ENCODE results near the gene LYG1.
"Not testable (repeated sequence)": the region's sequence is repeated elsewhere in the genome, so short reads cannot be mapped to it uniquely, and the experiment has no call there.

LYG1 gene

GRCh38 chr2:99299580-99299979 is 1.4 kb downstream of the LYG1 start:
- peaks cover 3% of the 10 kb centered on the region for H3K9me3 Mint-ChIP-seq
- DNase-seq (no peak), ATAC-seq (no peak)
- no peak overlapping the region for H3K27ac Mint-ChIP-seq
- H3K4me1 Mint-ChIP-seq, result no peaks in the 10 kb centered on the region
- no peak overlapping the region for H3K4me3 Mint-ChIP-seq
- H3K36me3 Mint-ChIP-seq (ENCODE audit: low read depth), result peaks cover 5% of the 10 kb centered on the region
- H3K27me3 Mint-ChIP-seq, result no peaks in the 10 kb centered on the region

GRCh38 chr2:99297994-99298393 is 3.0 kb downstream of the LYG1 start:
- Mint-ChIP-seq H3K27ac (no peak overlapping the region), H3K9me3 (peaks cover 3% of the 10 kb centered on the region), H3K4me1 (no peaks in the 10 kb centered on the region), H3K36me3 (ENCODE audit: low read depth) (peaks cover 5% of the 10 kb centered on the region), H3K4me3 (no peak overlapping the region), H3K27me3 (no peaks in the 10 kb centered on the region)
- ATAC-seq (no peak), DNase-seq (no peak)

- Mint-ChIP-seq H3K9me3 (peaks cover under 1% of the 10 kb centered on the region), H3K4me3 (no peak overlapping the region), H3K27me3 (no peaks in the 10 kb centered on the region), H3K36me3 (ENCODE audit: low read depth) (peaks cover 9% of the 10 kb centered on the region), H3K4me1 (no peaks in the 10 kb centered on the region), H3K27ac (no peak overlapping the region)
- ATAC-seq (no peak), DNase-seq (no peak)
These were observed 15.5 kb downstream of the LYG1 start for GRCh38 chr2:99285526-99285925.

- DNase-seq (no peak), ATAC-seq (no peak)
- H3K9me3 Mint-ChIP-seq, result peaks cover 11% of the 10 kb centered on the region
- H3K4me3 Mint-ChIP-seq, result no peak overlapping the region
- no peaks in the 10 kb centered on the region for H3K4me1 Mint-ChIP-seq
- no peaks in the 10 kb centered on the region for H3K27me3 Mint-ChIP-seq
- no peak overlapping the region for H3K27ac Mint-ChIP-seq
- H3K36me3 Mint-ChIP-seq (ENCODE audit: low read depth), result peaks cover 26% of the 10 kb centered on the region
These were observed 20.9 kb downstream of the LYG1 start for GRCh38 chr2:99279969-99280695.

GRCh38 chr2:99278793-99279291 is 22.2 kb downstream of the LYG1 start:
- DNase-seq, result no peak
- Mint-ChIP-seq H3K27me3 (no peaks in the 10 kb centered on the region), H3K4me3 (no peak overlapping the region), H3K4me1 (no peaks in the 10 kb centered on the region), H3K36me3 (ENCODE audit: low read depth) (peaks cover 26% of the 10 kb centered on the region), H3K9me3 (peaks cover 11% of the 10 kb centered on the region), H3K27ac (no peak overlapping the region)
- ATAC-seq, result no peak

GRCh38 chr2:99278195-99278765 is 22.7 kb downstream of the LYG1 start:
- not testable (repeated sequence) for DNase-seq, ATAC-seq, H3K27me3 Mint-ChIP-seq, H3K4me1 Mint-ChIP-seq, H3K27ac Mint-ChIP-seq, H3K4me3 Mint-ChIP-seq
- peaks cover 11% of the 10 kb centered on the region for H3K9me3 Mint-ChIP-seq
- peaks cover 26% of the 10 kb centered on the region for H3K36me3 Mint-ChIP-seq (ENCODE audit: low read depth)

GRCh38 chr2:99275882-99276281 is 25.1 kb downstream of the LYG1 start:
- ATAC-seq (no peak), DNase-seq (no peak)
- Mint-ChIP-seq H3K36me3 (ENCODE audit: low read depth) (peaks cover 18% of the 10 kb centered on the region), H3K27ac (no peak overlapping the region), H3K9me3 (peaks cover 11% of the 10 kb centered on the region), H3K4me3 (no peak overlapping the region), H3K4me1 (no peaks in the 10 kb centered on the region), H3K27me3 (no peaks in the 10 kb centered on the region)

GRCh38 chr2:99261242-99261641 is 39.8 kb downstream of the LYG1 start:
- ATAC-seq (no peak), DNase-seq (no peak)
- no peaks in the 10 kb centered on the region for H3K36me3 Mint-ChIP-seq (ENCODE audit: low read depth)
- H3K4me3 Mint-ChIP-seq, result no peak overlapping the region
- no peaks in the 10 kb centered on the region for H3K27me3 Mint-ChIP-seq
- H3K4me1 Mint-ChIP-seq, result no peaks in the 10 kb centered on the region
- no peak overlapping the region for H3K27ac Mint-ChIP-seq
- no peaks in the 10 kb centered on the region for H3K9me3 Mint-ChIP-seq

- Mint-ChIP-seq H3K27ac (no peak overlapping the region), H3K36me3 (ENCODE audit: low read depth) (no peaks in the 10 kb centered on the region), H3K27me3 (no peaks in the 10 kb centered on the region), H3K9me3 (no peaks in the 10 kb centered on the region), H3K4me3 (no peak overlapping the region), H3K4me1 (no peaks in the 10 kb centered on the region)
- no peak for ATAC-seq
- no peak for DNase-seq
These were observed 40.8 kb downstream of the LYG1 start for GRCh38 chr2:99260184-99260583.

GRCh38 chr2:99259465-99259864 is 41.5 kb downstream of the LYG1 start:
- no peaks in the 10 kb centered on the region for H3K4me1 Mint-ChIP-seq
- no peak overlapping the region for H3K4me3 Mint-ChIP-seq
- no peaks in the 10 kb centered on the region for H3K9me3 Mint-ChIP-seq
- H3K27ac Mint-ChIP-seq, result no peak overlapping the region
- no peaks in the 10 kb centered on the region for H3K36me3 Mint-ChIP-seq (ENCODE audit: low read depth)
- no peaks in the 10 kb centered on the region for H3K27me3 Mint-ChIP-seq
- ATAC-seq, result no peak
- no peak for DNase-seq

- H3K4me3 Mint-ChIP-seq, result no peak overlapping the region
- no peak for ATAC-seq
- no peak for DNase-seq
- no peaks in the 10 kb centered on the region for H3K27me3 Mint-ChIP-seq
- H3K4me1 Mint-ChIP-seq, result no peaks in the 10 kb centered on the region
- H3K9me3 Mint-ChIP-seq, result no peaks in the 10 kb centered on the region
- no peak overlapping the region for H3K27ac Mint-ChIP-seq
- peaks cover 1% of the 10 kb centered on the region for H3K36me3 Mint-ChIP-seq (ENCODE audit: low read depth)
These were observed 44.3 kb downstream of the LYG1 start for GRCh38 chr2:99256677-99257076.

GRCh38 chr2:99255491-99256318 is 45.3 kb downstream of the LYG1 start, which contains the start of gene LYG2:
LYG2 (minus strand) TSS chr2:99255666; CDS start chr2:99254260, 1,406 bp downstream.
- no peak for ATAC-seq
- no peaks in the 10 kb centered on the region for H3K9me3 Mint-ChIP-seq
- H3K4me1 Mint-ChIP-seq, result no peaks in the 10 kb centered on the region
- no peak for DNase-seq
- H3K27ac Mint-ChIP-seq, result no peak within 1 kb of the TSS
- H3K27me3 Mint-ChIP-seq, result no peaks in the 10 kb centered on the region
- H3K4me3 Mint-ChIP-seq, result no peak within 1 kb of the TSS
- peaks cover 1% of the 10 kb centered on the region for H3K36me3 Mint-ChIP-seq (ENCODE audit: low read depth)

GRCh38 chr2:99249951-99250350 is 51.0 kb downstream of the LYG1 start:
- Mint-ChIP-seq H3K4me3 (no peak overlapping the region), H3K27me3 (no peaks in the 10 kb centered on the region), H3K9me3 (no peaks in the 10 kb centered on the region), H3K36me3 (ENCODE audit: low read depth) (peaks cover 14% of the 10 kb centered on the region), H3K27ac (no peak overlapping the region), H3K4me1 (no peaks in the 10 kb centered on the region)
- ATAC-seq, result no peak
- DNase-seq, result no peak

GRCh38 chr2:99242151-99242550 is 58.8 kb downstream of the LYG1 start:
- Mint-ChIP-seq H3K27ac (no peak overlapping the region), H3K4me1 (no peaks in the 10 kb centered on the region), H3K36me3 (ENCODE audit: low read depth) (peaks cover 9% of the 10 kb centered on the region), H3K27me3 (no peaks in the 10 kb centered on the region), H3K4me3 (no peak overlapping the region), H3K9me3 (no peaks in the 10 kb centered on the region)
- DNase-seq, result no peak
- ATAC-seq, result no peak

- Mint-ChIP-seq H3K9me3 (no peaks in the 10 kb centered on the region), H3K27me3 (no peaks in the 10 kb centered on the region), H3K4me1 (no peaks in the 10 kb centered on the region), H3K4me3 (no peak overlapping the region), H3K36me3 (ENCODE audit: low read depth) (no peaks in the 10 kb centered on the region), H3K27ac (no peak overlapping the region)
- DNase-seq, result no peak
- no peak for ATAC-seq
These were observed 60.6 kb downstream of the LYG1 start for GRCh38 chr2:99240431-99240830.
